Left forelimb (tissue), 1 donor: ENCODE results near the gene PDZD11.
A peak's percentile ranks its signal among the peaks of the same experiment; 100 is the strongest.
"Not testable (repeated sequence)": the region's sequence is repeated elsewhere in the genome, so short reads cannot be mapped to it uniquely, and the experiment has no call there.

Experiments
- DNase-seq: peaks from one replicate; pipeline ENCODE4 v3.0.0-alpha.2; 2018; ENCODE audit warnings: low spot score

Gene PDZD11, protein sequence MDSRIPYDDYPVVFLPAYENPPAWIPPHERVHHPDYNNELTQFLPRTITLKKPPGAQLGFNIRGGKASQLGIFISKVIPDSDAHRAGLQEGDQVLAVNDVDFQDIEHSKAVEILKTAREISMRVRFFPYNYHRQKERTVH

DNA sequence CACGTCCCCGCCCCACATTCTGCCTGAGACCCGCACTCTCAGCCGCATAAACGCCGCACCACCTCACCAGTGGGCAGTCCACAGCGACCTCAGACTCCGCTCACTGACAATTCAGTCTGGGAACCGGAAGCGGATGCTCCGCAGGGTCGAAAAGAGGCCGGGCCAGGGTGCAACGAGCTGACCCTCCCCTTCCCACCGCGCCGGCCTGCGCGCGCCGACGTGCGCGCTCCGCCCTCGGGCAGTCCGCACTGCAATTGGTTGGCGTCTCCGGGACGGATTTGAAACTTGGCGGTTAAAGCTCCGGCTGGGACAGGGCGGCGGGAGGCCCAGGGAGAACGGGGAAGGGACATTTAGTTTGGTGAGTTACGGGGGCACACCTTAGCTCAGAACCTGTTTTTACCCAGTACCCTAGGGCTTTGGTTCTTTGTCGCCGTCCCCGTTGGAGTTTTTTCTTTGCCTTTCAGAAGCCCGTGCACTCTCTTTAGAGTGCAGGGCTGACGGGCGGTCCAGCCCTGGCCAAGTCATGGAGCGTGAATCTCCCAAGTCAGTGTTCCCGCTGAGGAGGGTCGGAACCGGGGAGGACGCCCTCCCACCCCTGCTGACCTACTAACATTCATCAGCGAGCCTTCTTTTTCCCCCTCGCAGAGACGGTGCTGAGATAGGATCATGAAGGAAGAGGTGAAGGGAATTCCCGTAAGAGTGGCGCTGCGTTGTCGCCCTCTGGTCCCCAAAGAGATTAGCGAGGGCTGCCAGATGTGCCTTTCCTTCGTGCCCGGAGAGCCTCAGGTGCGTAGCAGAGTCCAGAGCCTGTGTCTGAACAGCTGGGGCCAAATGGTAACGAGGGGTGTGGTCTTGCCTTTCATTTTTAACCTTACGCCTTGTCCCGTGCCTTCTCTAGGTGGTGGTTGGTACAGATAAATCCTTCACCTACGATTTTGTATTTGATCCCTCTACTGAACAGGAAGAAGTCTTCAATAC is at the start of gene PDZD11, which contains the start of gene KIF4A:
PDZD11 (minus strand) TSS at position 135 of the 978 bp plus-strand sequence. CDS start 586 bp downstream, outside the sequence.
KIF4A (plus strand) TSS at position 312 of the 978 bp plus-strand sequence; CDS start at position 667, 355 bp downstream.
- DNase-seq: peak; percentile 88

DNA sequence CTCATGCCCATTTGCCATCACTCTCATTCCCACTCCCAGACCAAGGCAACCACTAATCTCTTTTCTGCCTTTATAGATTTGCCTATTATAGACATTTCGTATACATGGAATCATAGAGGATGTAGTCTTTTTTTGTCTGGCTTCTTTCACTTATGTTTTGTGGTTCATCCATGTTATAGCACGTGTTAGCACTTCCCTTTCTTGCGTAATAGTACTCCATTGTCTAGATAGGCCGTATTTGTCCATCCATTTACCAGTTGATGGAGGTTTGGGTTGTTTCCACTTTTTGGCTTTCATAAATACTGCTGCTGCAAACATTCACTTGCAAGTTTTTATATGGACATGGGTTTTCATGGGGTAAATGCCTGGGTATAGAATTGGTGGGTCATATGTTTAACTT is 48.6 kb upstream of the PDZD11 start:
- no peak for DNase-seq

DNA sequence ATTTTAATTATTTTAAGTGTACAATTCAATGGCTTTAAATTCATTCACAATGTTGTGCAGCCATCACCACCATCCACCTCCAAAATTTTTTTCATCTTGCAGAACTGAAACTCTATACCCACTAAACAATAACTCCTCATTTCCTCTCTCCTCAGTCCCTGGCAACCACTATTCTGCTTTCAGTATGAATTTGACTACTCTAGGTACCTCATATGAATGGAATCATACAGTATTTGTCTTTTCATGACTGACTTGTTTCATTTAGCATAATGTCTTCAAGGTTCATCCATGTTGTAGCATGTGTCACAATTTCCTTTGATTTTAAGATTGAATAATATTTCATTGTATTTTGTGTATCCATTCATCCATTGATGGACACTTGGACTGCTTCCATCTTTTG is 47.0 kb upstream of the PDZD11 start:
- no peak for DNase-seq

DNA sequence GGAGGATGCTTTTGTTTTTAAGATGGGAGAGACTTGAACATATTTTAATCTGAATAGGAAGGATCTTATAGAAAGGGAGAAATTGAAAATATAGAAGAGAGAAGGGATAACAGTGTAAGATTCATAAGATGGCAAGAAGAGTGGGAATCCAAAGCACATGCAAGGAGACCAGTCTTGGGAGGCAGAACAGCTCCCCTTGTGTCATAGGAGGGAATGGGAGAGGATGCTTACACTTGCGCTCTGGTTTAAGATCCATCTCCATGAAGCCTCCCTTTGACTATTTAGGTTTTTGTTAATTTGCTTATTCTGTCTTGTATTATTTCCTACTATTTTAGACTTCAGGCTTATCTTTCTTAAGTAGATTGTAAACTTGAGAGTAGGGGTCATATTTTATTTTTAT is 42.9 kb upstream of the PDZD11 start:
- DNase-seq: no peak

DNA sequence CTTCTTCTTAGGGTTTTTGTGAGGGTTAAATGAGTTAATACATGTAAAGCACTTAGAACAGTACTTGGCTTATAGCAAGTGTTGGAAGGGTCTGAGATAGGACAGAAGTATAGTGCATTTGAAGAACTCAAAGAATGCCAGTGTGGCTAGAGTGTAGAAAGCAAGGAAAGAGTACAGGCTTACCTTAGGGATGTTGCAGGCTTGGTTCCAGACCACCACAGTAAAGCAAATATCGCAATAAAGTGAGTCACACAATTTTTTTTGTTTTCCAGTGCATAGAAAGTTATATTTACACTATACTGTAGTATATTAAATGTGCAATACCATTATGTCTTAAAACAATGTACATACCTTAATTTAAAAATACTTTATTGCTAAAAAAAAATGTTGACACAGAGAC is 41.4 kb upstream of the PDZD11 start:
- no peak for DNase-seq

DNA sequence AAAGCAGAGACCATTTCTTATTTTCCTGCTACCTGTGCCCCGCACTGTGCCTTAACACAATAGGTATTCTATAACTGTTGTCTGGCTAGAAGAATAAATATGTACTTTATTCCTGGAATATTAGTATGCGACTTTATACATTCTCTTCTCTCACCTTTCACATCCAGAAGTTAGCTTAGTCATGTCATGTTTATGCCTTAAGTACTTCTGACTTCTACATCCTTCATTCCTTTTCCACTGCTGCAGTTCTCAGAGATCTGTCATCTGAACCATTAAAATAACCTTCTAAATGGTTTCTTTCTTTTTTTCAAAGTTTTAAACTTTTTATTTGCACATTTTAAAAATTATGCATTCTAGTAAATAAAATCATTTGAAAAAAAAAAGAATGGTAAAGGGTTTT is 34.6 kb upstream of the PDZD11 start:
- DNase-seq: no peak

DNA sequence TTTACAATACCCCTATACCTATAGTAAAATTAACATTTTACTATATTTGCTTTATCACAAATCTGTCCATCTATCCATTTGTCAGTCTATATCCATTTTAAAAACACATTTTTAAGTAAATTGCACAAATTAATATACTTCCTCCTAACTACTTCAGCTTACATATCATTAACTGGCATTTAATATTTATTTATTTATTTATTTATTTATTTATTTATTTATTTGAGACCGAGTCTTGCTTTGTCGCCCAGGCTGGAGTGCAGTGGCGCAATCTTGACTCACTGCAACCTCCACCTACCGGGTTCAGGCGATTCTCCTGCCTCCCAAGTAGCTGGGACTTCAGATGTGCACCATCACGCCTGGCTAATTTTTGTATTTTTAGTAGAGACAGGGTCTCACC is 33.9 kb upstream of the PDZD11 start:
- DNase-seq: not testable (repeated sequence)

DNA sequence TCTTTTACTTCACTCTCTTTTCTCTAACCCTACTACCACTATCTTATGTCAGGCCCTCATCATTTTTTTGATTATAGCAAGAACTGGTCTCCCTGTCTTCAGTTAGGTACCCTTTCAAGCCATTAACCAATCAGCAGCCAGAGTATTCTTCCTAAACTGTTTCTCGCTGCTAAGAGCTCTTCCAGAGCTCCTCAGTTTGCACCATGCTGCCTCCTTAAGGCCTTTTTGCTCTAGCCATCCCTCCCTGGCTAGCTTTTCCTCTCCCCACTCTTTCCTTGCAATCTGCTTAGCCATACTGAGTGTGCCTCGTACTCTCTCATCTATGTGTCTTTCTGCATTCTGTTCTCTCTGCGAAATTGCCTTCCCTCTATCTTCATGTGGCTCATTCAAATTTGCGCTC is 33.1 kb upstream of the PDZD11 start:
- no peak for DNase-seq

DNA sequence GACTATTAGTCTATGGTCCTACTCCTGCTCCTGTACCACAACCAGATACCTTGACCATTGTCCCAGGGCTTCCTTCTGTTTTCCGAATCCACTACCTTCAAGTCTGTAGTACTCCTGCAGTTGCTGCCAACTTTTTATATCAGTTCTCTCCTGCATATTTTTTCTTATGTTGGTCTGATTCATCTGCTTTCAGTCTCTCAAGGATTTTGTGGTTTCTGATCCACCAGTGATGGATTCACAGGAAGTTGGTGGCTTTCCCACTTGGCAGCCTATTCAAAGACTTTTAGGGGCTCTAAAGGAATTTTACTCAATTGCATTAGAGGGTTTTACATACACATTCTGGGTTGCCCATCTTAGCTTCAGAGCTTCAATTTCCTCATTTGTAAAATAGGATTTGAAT is 23.8 kb upstream of the PDZD11 start:
- no peak for DNase-seq

DNA sequence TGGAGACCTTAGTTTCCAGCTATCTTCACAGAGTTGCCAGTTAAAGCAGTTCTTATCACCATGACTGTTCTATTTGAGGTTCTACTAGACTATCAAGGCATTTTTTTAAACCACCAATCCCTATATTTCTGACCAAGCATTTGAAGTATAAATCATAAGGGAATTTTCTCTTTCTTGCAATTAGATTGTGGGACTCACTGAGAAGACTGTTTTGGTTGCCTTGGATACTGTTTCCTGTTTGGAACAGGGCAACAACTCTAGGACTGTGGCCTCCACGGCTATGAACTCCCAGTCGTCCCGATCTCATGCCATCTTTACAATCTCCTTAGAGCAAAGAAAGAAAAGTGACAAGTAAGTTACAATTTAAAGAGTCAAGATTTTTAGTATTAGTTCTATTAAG is 12.0 kb upstream of the PDZD11 start:
- DNase-seq: no peak

DNA sequence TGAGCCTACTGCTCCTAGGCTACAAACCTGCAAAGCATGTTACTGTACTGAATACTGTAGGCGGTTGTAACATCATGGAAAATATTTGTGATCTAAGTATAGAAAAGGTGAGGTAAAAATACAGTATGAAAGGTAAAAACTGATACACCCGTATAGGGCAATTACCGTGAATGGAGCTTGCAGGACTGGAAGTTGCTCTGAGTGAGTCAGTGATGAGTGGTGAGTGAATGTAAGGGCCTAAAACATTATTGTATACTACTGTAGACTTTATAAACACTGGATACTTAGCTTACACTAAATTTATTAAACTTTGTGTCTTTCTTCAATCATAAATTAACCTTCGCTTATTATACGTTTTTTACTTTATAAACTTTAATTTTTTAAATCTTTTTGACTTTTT is 3.9 kb upstream of the PDZD11 start:
- no peak for DNase-seq

DNA sequence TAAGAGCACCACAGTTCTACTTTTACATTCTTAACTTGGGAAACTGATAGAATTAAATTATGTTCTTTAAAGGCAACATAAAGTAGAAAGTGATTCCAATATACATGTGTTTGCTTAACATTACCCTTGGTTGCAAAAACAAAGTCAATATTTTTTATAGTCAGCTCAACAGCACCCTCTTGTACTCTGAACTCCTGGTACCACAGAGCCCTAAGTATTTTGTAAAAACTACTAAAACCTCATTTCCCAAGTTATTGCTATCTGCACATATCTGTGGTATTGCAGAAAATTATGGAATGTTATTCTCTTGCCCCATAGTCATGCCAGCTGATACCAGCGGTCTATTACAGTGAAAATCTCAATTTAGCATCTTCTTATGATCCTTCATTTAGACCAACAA is 3.1 kb upstream of the PDZD11 start:
- no peak for DNase-seq

DNA sequence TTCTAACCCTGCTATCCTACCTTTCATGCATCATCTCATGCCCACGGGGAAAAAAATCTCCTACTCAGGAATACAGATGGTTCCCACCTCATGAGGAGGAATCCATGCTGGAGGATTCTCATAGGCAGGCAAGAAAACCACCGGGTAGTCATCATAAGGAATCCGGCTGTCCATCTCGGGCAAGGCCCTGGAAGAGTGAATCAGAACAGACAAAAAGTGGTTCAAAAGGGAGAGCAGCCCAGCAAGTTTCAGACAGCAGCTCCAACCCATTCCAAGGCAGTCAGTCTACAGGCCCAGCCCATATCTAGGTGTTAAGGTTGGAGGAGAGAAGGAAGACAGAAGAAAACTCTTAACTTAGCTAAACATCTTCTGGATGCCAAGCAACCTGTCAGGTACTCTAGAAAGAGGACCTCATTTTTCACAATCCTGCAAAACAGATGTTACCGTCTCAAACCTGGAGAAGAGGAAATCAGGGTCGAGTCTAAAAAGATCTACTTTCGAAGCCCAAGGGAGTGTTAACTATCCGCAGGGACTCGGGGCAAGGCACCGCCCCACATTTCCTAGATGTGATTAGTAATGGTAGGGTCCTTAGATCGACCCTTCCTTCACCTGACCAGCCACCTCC is 447 bp downstream of the PDZD11 start:
- no peak for DNase-seq

DNA sequence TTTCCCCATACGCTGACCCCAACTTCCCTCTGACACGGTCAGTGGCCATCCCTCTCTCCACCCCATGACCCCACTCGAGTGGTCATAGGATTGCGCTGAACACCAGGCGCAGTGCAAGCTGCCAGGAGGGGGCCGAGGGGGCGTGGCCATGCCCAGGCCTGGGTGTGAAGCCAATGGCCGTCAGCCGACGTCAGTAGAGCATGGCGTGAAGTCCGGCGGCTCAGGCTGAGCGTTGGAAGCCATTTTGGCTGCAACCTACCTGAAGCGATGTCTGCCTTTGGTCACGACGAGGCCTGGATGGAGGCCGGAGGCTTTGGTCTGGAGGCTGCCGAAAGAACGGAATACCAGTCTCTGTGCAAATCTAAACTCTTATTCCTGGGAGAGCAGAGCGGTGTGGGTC is 7.8 kb downstream of the PDZD11 start, which contains the start of gene RAB41:
RAB41 (plus strand) TSS at position 222 of the 400 bp plus-strand sequence; CDS start at position 268, 46 bp downstream.
- no peak for DNase-seq

DNA sequence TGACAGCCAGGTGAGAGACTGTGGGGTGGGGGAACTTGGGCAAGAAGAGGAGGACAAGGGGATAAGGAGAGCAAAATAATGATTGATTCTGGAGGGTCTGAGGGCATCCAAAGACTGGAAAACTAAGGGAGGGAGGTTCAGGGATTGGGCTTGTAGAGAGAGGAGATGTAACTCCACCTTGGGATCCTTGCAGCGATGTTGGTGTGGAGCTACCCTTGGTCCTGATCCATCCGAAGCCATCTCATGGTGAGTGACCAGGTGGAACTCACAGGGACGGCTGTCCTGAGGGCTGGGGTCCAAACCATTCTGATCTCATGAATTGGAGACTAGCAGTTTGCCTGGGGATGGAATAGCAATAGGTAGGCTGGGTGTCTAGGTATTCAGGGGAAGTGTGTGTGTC is 9.2 kb downstream of the PDZD11 start:
- DNase-seq: no peak

DNA sequence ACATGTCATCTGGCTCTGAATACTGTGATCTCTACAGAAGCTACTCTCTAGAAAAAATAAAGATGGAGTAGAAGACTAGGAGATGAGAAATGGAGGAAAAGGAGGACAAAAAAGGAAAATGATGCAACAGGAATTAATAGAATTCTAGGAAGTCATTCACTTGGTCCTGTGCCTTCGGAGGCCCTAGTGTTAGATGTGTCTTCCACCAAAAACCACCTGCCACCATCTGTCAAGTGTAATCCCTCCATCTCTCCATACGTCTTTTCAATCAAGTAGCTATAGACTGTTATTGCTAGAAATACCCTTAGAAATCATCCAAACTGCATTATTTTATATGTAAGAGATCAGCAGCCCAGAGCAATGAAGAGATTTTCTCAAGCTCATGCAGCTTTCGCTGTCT is 10.6 kb downstream of the PDZD11 start:
- DNase-seq: no peak

DNA sequence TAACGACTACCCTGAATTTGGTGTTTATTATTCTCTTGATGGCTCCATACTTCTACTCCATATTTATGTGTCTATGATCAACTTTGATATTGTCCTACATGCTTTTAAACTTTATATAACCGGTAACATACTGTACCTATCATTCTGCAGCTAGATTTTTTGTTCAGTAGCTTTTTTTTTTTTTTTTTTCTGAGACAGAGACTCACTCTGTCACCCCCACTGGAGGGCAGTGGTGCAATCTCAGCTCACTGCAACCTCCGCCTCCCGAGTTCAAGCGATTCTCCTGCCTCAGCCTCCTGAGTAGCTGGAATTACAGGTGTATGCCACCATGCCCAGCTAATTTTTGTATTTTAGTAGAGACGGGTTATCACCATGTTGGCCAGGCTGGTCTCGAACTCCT is 15.7 kb downstream of the PDZD11 start:
- not testable (repeated sequence) for DNase-seq

DNA sequence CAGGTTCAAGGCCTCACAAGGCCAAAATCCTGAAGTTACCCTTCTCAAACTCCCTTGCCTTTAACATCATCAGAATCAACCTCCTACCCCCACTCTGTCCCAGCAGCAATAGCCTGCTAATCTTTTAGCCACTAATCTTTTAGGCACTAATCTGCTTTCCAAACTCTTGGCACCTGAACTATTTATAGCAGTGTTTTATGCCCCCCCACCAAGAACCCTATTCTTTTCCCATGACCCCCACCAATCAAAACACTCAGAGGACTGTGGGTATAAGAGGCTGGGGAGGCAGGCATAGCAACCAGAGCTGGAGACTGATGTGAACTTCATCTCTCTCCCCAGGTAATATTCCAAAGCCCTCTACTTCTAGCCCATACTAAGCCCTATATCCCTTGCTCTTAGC is 21.7 kb downstream of the PDZD11 start, which contains the start of gene ARR3:
ARR3 (plus strand) TSS at position 301 of the 400 bp plus-strand sequence. CDS start 1,052 bp downstream, outside the sequence.
- DNase-seq: no peak

DNA sequence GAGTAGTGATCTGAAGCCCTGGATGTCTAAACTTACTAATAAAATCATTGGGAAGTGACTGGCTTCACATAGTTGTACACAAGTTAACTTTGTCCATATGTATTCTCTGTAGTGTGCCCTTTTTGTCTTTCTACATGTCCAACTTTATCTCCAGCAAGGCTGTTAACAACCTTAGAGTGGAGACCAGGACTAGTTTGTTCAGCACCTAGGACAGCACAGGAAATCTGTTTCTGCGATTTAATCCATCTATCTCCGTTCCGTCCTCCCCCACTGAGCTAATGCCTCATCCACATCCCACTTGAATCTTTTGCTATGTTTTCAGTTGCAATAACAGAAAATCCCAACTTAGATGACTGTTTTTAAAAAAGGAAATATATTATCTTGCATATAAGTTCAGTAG is 24.9 kb downstream of the PDZD11 start:
- DNase-seq: no peak

DNA sequence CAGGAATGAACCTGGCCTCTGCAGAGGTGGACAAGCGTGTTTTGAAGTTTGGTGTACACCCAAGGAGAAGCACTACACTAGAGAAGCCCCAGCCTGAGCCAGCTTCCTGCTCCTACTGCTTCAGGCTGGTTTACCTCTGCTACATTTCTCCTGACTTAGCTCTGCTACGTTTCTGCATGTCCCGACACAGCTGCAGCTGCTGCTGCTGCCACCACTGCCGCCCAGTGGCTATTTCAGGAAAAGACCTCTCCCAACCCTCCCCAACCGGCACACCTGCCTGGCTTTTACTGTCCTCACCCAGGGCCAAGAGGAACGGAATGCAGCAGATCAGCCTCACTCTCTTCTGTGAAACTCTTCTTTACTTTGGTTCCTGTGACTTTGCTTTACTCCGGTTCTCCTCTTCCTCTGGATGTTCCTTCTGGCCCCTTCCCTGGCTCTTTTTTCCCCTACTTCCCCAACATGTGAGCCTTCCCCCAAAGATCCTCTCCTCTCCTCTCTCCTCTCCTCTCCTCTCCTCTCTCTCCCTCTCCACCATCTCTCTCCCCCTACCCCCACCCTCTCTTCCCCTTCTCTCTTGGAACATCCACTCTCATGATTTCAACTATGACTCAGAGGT is 26.7 kb downstream of the PDZD11 start:
- no peak for DNase-seq

DNA sequence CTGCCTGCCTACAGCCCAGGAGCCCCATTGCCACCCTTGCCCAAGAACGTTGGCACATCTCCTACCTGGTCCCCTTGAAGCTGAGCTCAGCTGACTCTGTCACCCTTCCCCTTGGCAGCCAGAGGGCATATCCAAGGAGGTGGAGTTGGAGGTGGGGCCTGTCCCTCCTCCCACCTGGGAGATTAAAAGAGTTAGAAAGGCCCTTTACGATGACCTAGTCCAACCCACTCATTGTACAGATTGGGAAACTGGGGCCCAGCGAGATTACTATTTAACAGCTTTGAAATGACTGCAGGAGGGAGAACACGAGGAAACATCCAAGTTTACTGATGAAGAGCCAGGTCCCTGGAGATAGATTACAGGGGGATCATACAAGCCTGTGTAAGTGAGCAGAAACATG is 29.6 kb downstream of the PDZD11 start, which contains the start of gene P2RY4:
P2RY4 (minus strand) TSS at position 101 of the 400 bp plus-strand sequence. CDS start 580 bp downstream, outside the sequence.
- DNase-seq: no peak
